HepG2 (cell line): ENCODE measurements around the gene PIEZO2.

Source experiments
- ATF3 ChIP-seq: sonication (generic); formaldehyde crosslinking; IDR thresholded peaks from 2 replicates; pipeline ENCODE4 v1.4.0; 2020; ENCODE audit warnings: missing genetic modification reagents
- GABPB1 ChIP-seq: IDR thresholded peaks from 2 replicates; pipeline ENCODE4 v1.6.1; 2016; ENCODE audit warnings: mild to moderate bottlenecking, missing genetic modification reagents, moderate library complexity, missing compliant biosample characterization
- NFKB2 ChIP-seq: sonication (generic); formaldehyde crosslinking; IDR thresholded peaks from 2 replicates; pipeline ENCODE4 v1.4.0; 2020; ENCODE audit warnings: missing genetic modification reagents, borderline replicate concordance
- TCF7L2 ChIP-seq: IDR thresholded peaks from 2 replicates; pipeline ENCODE4 v1.6.1; 2011; ENCODE audit warnings: mild to moderate bottlenecking, low read depth, low read length, moderate library complexity
- TRIM24 ChIP-seq: sonication (generic); formaldehyde crosslinking; IDR thresholded peaks from 2 replicates; pipeline ENCODE4 v1.8.0; 2022; ENCODE audit warnings: mild to moderate bottlenecking, missing genetic modification reagents
- ZNF232 ChIP-seq: sonication (generic); formaldehyde crosslinking; IDR thresholded peaks from 2 replicates; pipeline ENCODE4 v1.4.0; 2020; ENCODE audit warnings: missing genetic modification reagents, borderline replicate concordance
- ZNF557 ChIP-seq: sonication (generic); formaldehyde crosslinking; IDR thresholded peaks from 2 replicates; pipeline ENCODE4 v1.4.0; 2020; ENCODE audit warnings: missing genetic modification reagents
- ZZZ3 ChIP-seq: sonication (generic); formaldehyde crosslinking; IDR thresholded peaks from 2 replicates; pipeline ENCODE4 v1.4.0; 2020; ENCODE audit warnings: missing genetic modification reagents, mild to moderate bottlenecking, borderline replicate concordance
- TF ChIP-seq, protein P1 (sequence below): IDR thresholded peaks from 2 replicates; pipeline ENCODE4 v1.6.1; 2016; ENCODE audit warnings: missing compliant biosample characterization, missing genetic modification reagents, borderline replicate concordance
- TF ChIP-seq, protein P2 (sequence below): sonication (generic); formaldehyde crosslinking; IDR thresholded peaks from 2 replicates; pipeline ENCODE4 v1.5.0; 2020; ENCODE audit warnings: mild to moderate bottlenecking, missing genetic modification reagents, moderate library complexity

GRCh38 chr18:10890022-10890421 lies 259.3 kb downstream of the PIEZO2 start:
- TF ChIP-seq NFKB2 (CRISPR knock-in tag) (no peak), TCF7L2 (no peak), ZZZ3 (CRISPR knock-in tag) (no peak), ZNF557 (CRISPR knock-in tag) (no peak), TRIM24 (CRISPR knock-in tag) (no peak), ZNF232 (CRISPR knock-in tag) (no peak), ATF3 (no peak), GABPB1 (CRISPR knock-in tag) (no peak)
- TF ChIP-seq, protein P1, sequence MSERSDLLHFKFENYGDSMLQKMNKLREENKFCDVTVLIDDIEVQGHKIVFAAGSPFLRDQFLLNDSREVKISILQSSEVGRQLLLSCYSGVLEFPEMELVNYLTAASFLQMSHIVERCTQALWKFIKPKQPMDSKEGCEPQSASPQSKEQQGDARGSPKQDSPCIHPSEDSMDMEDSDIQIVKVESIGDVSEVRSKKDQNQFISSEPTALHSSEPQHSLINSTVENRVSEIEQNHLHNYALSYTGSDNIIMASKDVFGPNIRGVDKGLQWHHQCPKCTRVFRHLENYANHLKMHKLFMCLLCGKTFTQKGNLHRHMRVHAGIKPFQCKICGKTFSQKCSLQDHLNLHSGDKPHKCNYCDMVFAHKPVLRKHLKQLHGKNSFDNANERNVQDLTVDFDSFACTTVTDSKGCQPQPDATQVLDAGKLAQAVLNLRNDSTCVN = no peak
- TF ChIP-seq, protein P2, sequence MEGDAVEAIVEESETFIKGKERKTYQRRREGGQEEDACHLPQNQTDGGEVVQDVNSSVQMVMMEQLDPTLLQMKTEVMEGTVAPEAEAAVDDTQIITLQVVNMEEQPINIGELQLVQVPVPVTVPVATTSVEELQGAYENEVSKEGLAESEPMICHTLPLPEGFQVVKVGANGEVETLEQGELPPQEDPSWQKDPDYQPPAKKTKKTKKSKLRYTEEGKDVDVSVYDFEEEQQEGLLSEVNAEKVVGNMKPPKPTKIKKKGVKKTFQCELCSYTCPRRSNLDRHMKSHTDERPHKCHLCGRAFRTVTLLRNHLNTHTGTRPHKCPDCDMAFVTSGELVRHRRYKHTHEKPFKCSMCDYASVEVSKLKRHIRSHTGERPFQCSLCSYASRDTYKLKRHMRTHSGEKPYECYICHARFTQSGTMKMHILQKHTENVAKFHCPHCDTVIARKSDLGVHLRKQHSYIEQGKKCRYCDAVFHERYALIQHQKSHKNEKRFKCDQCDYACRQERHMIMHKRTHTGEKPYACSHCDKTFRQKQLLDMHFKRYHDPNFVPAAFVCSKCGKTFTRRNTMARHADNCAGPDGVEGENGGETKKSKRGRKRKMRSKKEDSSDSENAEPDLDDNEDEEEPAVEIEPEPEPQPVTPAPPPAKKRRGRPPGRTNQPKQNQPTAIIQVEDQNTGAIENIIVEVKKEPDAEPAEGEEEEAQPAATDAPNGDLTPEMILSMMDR = no peak
